ENCODE results near the gene ZNF648.

GRCh38 chr1:182085726-182086125, 24.2 kb upstream of the ZNF648 start:
- TF ChIP-seq CTCF (IDR thresholded peaks at IDR 0.05), result no peak
- no peak for TF ChIP-seq POLR2A (IDR thresholded peaks at IDR 0.05)
